Stimulated activated CD4-positive, alpha-beta T cell treated with anti-CD3 and anti-CD28 coated beads, TNF-alpha, amount 100 ng/mL, for 48 hours (primary cell): Measurements from ENCODE around the gene ADD2.

Experiments
- DNase-seq, 3 donors: peaks; one replicate each; pipeline ENCODE4 v3.0.0-alpha.2; 2020; ENCODE audit warnings: low read depth in 3 of 3

Gene ADD2

GRCh38 chr2:70785137-70785911, 17.3 kb upstream of the ADD2 start:
- DNase-seq: peak in 2 of 3 donors; percentile 25 to 35

- DNase-seq: no peak
These were observed 16.3 kb upstream of the ADD2 start for GRCh38 chr2:70784320-70784719.

- no peak for DNase-seq
These were observed 12.0 kb upstream of the ADD2 start for GRCh38 chr2:70779911-70780545.

GRCh38 chr2:70779491-70779890, 11.5 kb upstream of the ADD2 start:
- DNase-seq: no peak

GRCh38 chr2:70778676-70779075, 10.7 kb upstream of the ADD2 start:
- no peak for DNase-seq

GRCh38 chr2:70777450-70777849, 9.4 kb upstream of the ADD2 start:
- no peak for DNase-seq

- no peak for DNase-seq
These were observed 8.3 kb upstream of the ADD2 start for GRCh38 chr2:70776266-70776665.

- no peak for DNase-seq
These were observed 7.1 kb upstream of the ADD2 start for GRCh38 chr2:70775141-70775540.

- no peak for DNase-seq
These were observed 4.6 kb upstream of the ADD2 start for GRCh38 chr2:70772486-70773155.

GRCh38 chr2:70771446-70771845, 3.4 kb upstream of the ADD2 start:
- DNase-seq: no peak

- DNase-seq: no peak
These were observed 1.4 kb upstream of the ADD2 start for GRCh38 chr2:70769450-70769849.

- DNase-seq: no peak
These were observed 638 bp upstream of the ADD2 start for GRCh38 chr2:70768590-70769085.

GRCh38 chr2:70767079-70767698, 811 bp downstream of the ADD2 start:
- peak in 1 of 3 donors; percentile 9 for DNase-seq

GRCh38 chr2:70766357-70767078, 1.5 kb downstream of the ADD2 start:
- no peak for DNase-seq

- DNase-seq: no peak
These were observed 2.5 kb downstream of the ADD2 start for GRCh38 chr2:70765507-70765906.

- DNase-seq: no peak
These were observed 8.6 kb downstream of the ADD2 start for GRCh38 chr2:70759446-70759845.

- no peak for DNase-seq
These were observed 10.0 kb downstream of the ADD2 start for GRCh38 chr2:70757966-70758365.

- no peak for DNase-seq
These were observed 10.6 kb downstream of the ADD2 start for GRCh38 chr2:70757360-70757759.

GRCh38 chr2:70756128-70756527, 11.9 kb downstream of the ADD2 start:
- DNase-seq: no peak

- DNase-seq: no peak
These were observed 14.1 kb downstream of the ADD2 start for GRCh38 chr2:70753902-70754301.

GRCh38 chr2:70753031-70753430, 15.0 kb downstream of the ADD2 start:
- DNase-seq: no peak

- no peak for DNase-seq
These were observed 15.6 kb downstream of the ADD2 start for GRCh38 chr2:70752396-70752795.
